GM23338 (cell line): ENCODE data around the gene TMEM163. TPM values are rescaled to one million over a fixed set of nuclear protein-coding genes. Genes with fewer than 3 reads are reported as not detected.

Experiments
- ATAC-seq: fragments of 200-7000 bp; cut with Tn5 transposase; 3 replicates; pipeline ENCODE4 v1.9.1; 2020
- DNase-seq: peaks from one replicate; pipeline ENCODE4 v3.0.0-alpha.2; 2015; ENCODE audit warnings: low spot score
- H2AFZ ChIP-seq: fragments of 200-600 bp; sonication (generic); 2 replicates; pipeline ENCODE4 v1.8.0; 2016; ENCODE audit warnings: antibody characterized with exemption, mild to moderate bottlenecking, moderate library complexity
- H3F3A ChIP-seq: fragments of 200-600 bp; sonication (generic); replicated peaks from 2 replicates; pipeline ENCODE4 v1.8.0; 2017; ENCODE audit warnings: antibody characterized with exemption, mixed run types, low read depth
- H3K27ac ChIP-seq: fragments of 200-600 bp; sonication (generic); 2 replicates; pipeline ENCODE4 v1.6.1; 2016; ENCODE audit warnings: low read depth
- H3K27me3 ChIP-seq: fragments of 200-600 bp; sonication (generic); 2 replicates; pipeline ENCODE4 v1.8.0; 2016; ENCODE audit warnings: mild to moderate bottlenecking, mixed run types, moderate library complexity; ENCODE audit not compliant: insufficient read depth
- H3K36me3 ChIP-seq: fragments of 200-600 bp; sonication (generic); 2 replicates; pipeline ENCODE4 v1.8.0; 2016; ENCODE audit warnings: mild to moderate bottlenecking; ENCODE audit not compliant: insufficient read depth
- H3K4me1 ChIP-seq: fragments of 200-600 bp; sonication (generic); 2 replicates; pipeline ENCODE4 v1.8.0; 2016; ENCODE audit warnings: mild to moderate bottlenecking, moderate library complexity; ENCODE audit not compliant: insufficient read depth
- H3K4me2 ChIP-seq: fragments of 200-600 bp; sonication (generic); 2 replicates; pipeline ENCODE4 v1.7.1; 2017; ENCODE audit warnings: mixed run types
- H3K4me3 ChIP-seq: fragments of 200-600 bp; sonication (generic); 2 replicates; pipeline ENCODE4 v1.6.1; 2016; ENCODE audit warnings: mixed run types
- H3K79me2 ChIP-seq: fragments of 200-600 bp; sonication (generic); replicated peaks from 2 replicates; pipeline ENCODE4 v1.8.0; 2017; ENCODE audit warnings: mild to moderate bottlenecking; ENCODE audit not compliant: insufficient read depth
- H3K9me2 ChIP-seq: fragments of 200-600 bp; sonication (generic); 2 replicates; pipeline ENCODE4 v1.8.0; 2017; ENCODE audit not compliant: insufficient read depth
- H4K20me1 ChIP-seq: fragments of 200-600 bp; sonication (generic); replicated peaks from 2 replicates; pipeline ENCODE4 v1.8.0; 2017; ENCODE audit warnings: mild to moderate bottlenecking; ENCODE audit not compliant: insufficient read depth
- H3K27ac Mint-ChIP-seq: 2 replicates; pipeline ENCODE4 v1.8.0; 2020; ENCODE audit warnings: inconsistent platforms, mild to moderate bottlenecking, moderate library complexity, mixed read lengths
- H3K27me3 Mint-ChIP-seq: 3 replicates; pipeline ENCODE4 v1.8.0; 2022; ENCODE audit warnings: low read depth, mild to moderate bottlenecking, moderate library complexity, mixed read lengths, inconsistent platforms; ENCODE audit not compliant: insufficient read depth, poor library complexity
- H3K36me3 Mint-ChIP-seq: 3 replicates; pipeline ENCODE4 v1.8.0; 2021; ENCODE audit warnings: low read depth, mild to moderate bottlenecking, inconsistent platforms, moderate library complexity, mixed read lengths
- H3K4me1 Mint-ChIP-seq: 3 replicates; pipeline ENCODE4 v1.8.0; 2020; ENCODE audit warnings: mild to moderate bottlenecking, inconsistent platforms, mixed read lengths
- H3K4me3 Mint-ChIP-seq: 3 replicates; pipeline ENCODE4 v1.8.0; 2021; ENCODE audit warnings: moderate library complexity, mild to moderate bottlenecking, inconsistent platforms, mixed read lengths
- H3K9me3 Mint-ChIP-seq: 3 replicates; pipeline ENCODE4 v1.8.0; 2020; ENCODE audit warnings: moderate library complexity, mild to moderate bottlenecking, inconsistent platforms, mixed read lengths
- CREB1 ChIP-seq: fragments of 250-450 bp; sonication (Bioruptor Pico); IDR thresholded peaks from 2 replicates; pipeline ENCODE4 v1.5.0; 2020; ENCODE audit warnings: low read depth, mild to moderate bottlenecking, moderate library complexity
- CTCF ChIP-seq, 2 experiments: fragments of 200-600 bp in 1 of 2; sonication (generic) in 1 of 2; conservative IDR thresholded peaks; 2 replicates each; pipeline versions ENCODE4 v1.5.1 to v1.6.1; 2016 to 2017; ENCODE audit warnings: antibody characterized with exemption in 2 of 2, low read depth in 2 of 2, mild to moderate bottlenecking in 2 of 2, moderate library complexity in 1 of 2
- EZH2 ChIP-seq: fragments of 200-600 bp; sonication (generic); IDR thresholded peaks from one replicate; pipeline ENCODE4 v1.8.0; 2017; ENCODE audit warnings: antibody characterized with exemption, mild to moderate bottlenecking, low read depth; ENCODE audit not compliant: unreplicated experiment
- EZH2phosphoT487 ChIP-seq: fragments of 200-600 bp; sonication (generic); IDR thresholded peaks from one replicate; pipeline ENCODE4 v1.8.1; 2018; ENCODE audit warnings: antibody characterized with exemption; ENCODE audit not compliant: unreplicated experiment
- JUNB ChIP-seq: IDR thresholded peaks from one replicate; pipeline ENCODE4 v1.6.1; 2016; ENCODE audit warnings: antibody characterized with exemption; ENCODE audit not compliant: unreplicated experiment
- NANOG ChIP-seq: IDR thresholded peaks from 2 replicates; pipeline ENCODE4 v1.6.1; 2016; ENCODE audit warnings: antibody characterized with exemption, borderline replicate concordance
- POLR2AphosphoS5 ChIP-seq: IDR thresholded peaks from 2 replicates; pipeline ENCODE4 v1.6.1; 2016; ENCODE audit warnings: antibody characterized with exemption, low read depth
- REST ChIP-seq: IDR thresholded peaks from one replicate; pipeline ENCODE4 v1.6.1; 2018; ENCODE audit warnings: antibody characterized with exemption; ENCODE audit not compliant: unreplicated experiment
- STAT1 ChIP-seq: IDR thresholded peaks from one replicate; pipeline ENCODE4 v1.6.1; 2016; ENCODE audit warnings: antibody characterized with exemption; ENCODE audit not compliant: unreplicated experiment
- ZNF114 ChIP-seq: fragments of 250-450 bp; sonication (Bioruptor Pico); IDR thresholded peaks from 2 replicates; pipeline ENCODE4 v1.5.0; 2020; ENCODE audit warnings: mild to moderate bottlenecking, moderate library complexity
- ZNF331 ChIP-seq: fragments of 250-450 bp; sonication (Bioruptor Pico); IDR thresholded peaks from 2 replicates; pipeline ENCODE4 v1.5.0; 2020; ENCODE audit warnings: low read depth, mild to moderate bottlenecking, moderate library complexity
- polyA plus RNA-seq: library from polyadenylated mRNA; unstranded; fragments of >200 nt; fragmentation: Nextera tagmentation; extraction: Ambion mirVana; gene quantifications from 2 replicates; pipeline ENCODE4 v1.2.1, GENCODE V29; 2016
- total RNA-seq: library from RNA; depleted of rRNA; stranded (reverse); fragments of >200 nt; shearing (Covaris generic); gene quantifications from 2 replicates; pipeline ENCODE4 v1.2.3, GENCODE V29; 2014
- TF ChIP-seq, protein P1 (sequence below): IDR thresholded peaks from 2 replicates; pipeline ENCODE4 v1.6.1; 2016; ENCODE audit warnings: antibody characterized with exemption

The TMEM163 gene
- total and polyA plus RNA-seq, 2 experiments from 2014 or later, result 1.1 to 1.8 TPM

DNA sequence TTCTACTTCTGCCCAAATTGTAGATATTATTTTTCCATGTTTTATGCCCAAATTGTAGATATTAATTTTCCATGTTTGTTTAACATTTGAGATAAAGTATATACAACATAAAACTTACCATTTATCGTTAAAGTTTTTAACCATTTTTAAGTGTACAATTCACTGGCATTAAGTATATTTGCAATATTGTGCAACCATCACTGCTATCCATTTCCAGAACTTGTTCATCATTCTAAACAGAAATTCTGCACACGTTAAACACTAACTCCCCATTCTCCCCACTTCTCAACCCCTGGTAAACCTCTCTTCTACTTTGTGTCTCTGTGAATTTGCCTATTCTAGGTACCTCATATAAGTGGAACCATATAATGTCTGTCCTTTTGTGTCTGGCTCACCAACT is 302.8 kb downstream of the TMEM163 start:
- Histone ChIP-seq H3K27ac (no peak overlapping the region), H3K4me2 (no peak overlapping the region), H4K20me1 (0 out of 2 replicates have a peak, but pooled peaks cover 3% of the 10 kb centered on the region), H3K27me3 (no peaks in the 10 kb centered on the region), H3K9me2 (no peaks in the 10 kb centered on the region), H2AFZ (no peak overlapping the region), H3K4me1 (peaks cover 5% of the 10 kb centered on the region; the same call in 1 of the 2 replicates), H3K36me3 (no peaks in the 10 kb centered on the region), H3K4me3 (no peak overlapping the region), H3F3A (no peaks in the 10 kb centered on the region), H3K79me2 (no peaks in the 10 kb centered on the region)
- no peak for DNase-seq
- peaks cover 2% of the 10 kb centered on the region for H3K27me3 Mint-ChIP-seq
- H3K36me3 Mint-ChIP-seq, result no peaks in the 10 kb centered on the region
- no peak overlapping the region for H3K27ac Mint-ChIP-seq
- TF ChIP-seq ZNF331 (CRISPR knock-in tag) (no peak), STAT1 (no peak), JUNB (no peak), EZH2phosphoT487 (no peak), POLR2AphosphoS5 (no peak), ZNF114 (CRISPR knock-in tag) (no peak), NANOG (no peak), CREB1 (CRISPR knock-in tag) (no peak)
- TF ChIP-seq, protein P1, sequence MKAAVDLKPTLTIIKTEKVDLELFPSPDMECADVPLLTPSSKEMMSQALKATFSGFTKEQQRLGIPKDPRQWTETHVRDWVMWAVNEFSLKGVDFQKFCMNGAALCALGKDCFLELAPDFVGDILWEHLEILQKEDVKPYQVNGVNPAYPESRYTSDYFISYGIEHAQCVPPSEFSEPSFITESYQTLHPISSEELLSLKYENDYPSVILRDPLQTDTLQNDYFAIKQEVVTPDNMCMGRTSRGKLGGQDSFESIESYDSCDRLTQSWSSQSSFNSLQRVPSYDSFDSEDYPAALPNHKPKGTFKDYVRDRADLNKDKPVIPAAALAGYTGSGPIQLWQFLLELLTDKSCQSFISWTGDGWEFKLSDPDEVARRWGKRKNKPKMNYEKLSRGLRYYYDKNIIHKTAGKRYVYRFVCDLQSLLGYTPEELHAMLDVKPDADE, result no peak
- no peaks in the 10 kb centered on the region for H3K9me3 Mint-ChIP-seq
- H3K4me1 Mint-ChIP-seq, result peaks cover 22% of the 10 kb centered on the region
- ATAC-seq, result no peak
- no peak overlapping the region for H3K4me3 Mint-ChIP-seq

- H3K9me2 ChIP-seq, result no peaks in the 10 kb centered on the region
- no peaks in the 10 kb centered on the region for H3K9me3 Mint-ChIP-seq
- peaks cover 2% of the 10 kb centered on the region for H3K27me3 Mint-ChIP-seq
- H3K27ac Mint-ChIP-seq, result no peak overlapping the region
- H3K4me1 ChIP-seq, result peaks cover 5% of the 10 kb centered on the region; the same call in 1 of the 2 replicates
- H4K20me1 ChIP-seq, result 0 out of 2 replicates have a peak, but pooled peaks cover 3% of the 10 kb centered on the region
- no peaks in the 10 kb centered on the region for H3K79me2 ChIP-seq
- no peaks in the 10 kb centered on the region for H3F3A ChIP-seq
- H3K36me3 Mint-ChIP-seq, result no peaks in the 10 kb centered on the region
- DNase-seq (no peak), ATAC-seq (no peak)
- H3K4me3 ChIP-seq, result no peak overlapping the region
- TF ChIP-seq NANOG (no peak), ZNF114 (CRISPR knock-in tag) (no peak), POLR2AphosphoS5 (no peak), CTCF (conservative IDR thresholded peaks at IDR 0.05; ENCODE audit: low read depth in 2 of 2) (no peak), REST (no peak), CREB1 (CRISPR knock-in tag) (no peak), EZH2 (no peak), STAT1 (no peak)
- TF ChIP-seq, protein P1, result no peak
- no peak overlapping the region for H3K4me2 ChIP-seq
- H3K27me3 ChIP-seq, result no peaks in the 10 kb centered on the region
- H3K4me1 Mint-ChIP-seq, result peaks cover 9% of the 10 kb centered on the region; the same call in 2 of the 3 replicates
- no peak overlapping the region for H3K4me3 Mint-ChIP-seq
- H2AFZ ChIP-seq, result no peak overlapping the region
- H3K27ac ChIP-seq, result no peak overlapping the region
- H3K36me3 ChIP-seq, result no peaks in the 10 kb centered on the region
Observed at GRCh38 chr2:134413912-134414311, 304.9 kb downstream of the TMEM163 start.
